HG03064 (cell line): ENCODE measurements around the gene VAPA.

Experiments
- ATAC-seq: cut with Tn5 transposase; IDR thresholded peaks from one replicate; pipeline ENCODE4 v1.9.1; 2021; ENCODE audit warnings: low read depth; ENCODE audit not compliant: unreplicated experiment

The VAPA gene

GRCh38 chr18:9968081-9968848 lies 54.4 kb downstream of the VAPA start:
- no peak for ATAC-seq

- no peak for ATAC-seq
These were observed 55.4 kb downstream of the VAPA start for GRCh38 chr18:9969247-9969646.

GRCh38 chr18:9971313-9971920 lies 57.6 kb downstream of the VAPA start:
- no peak for ATAC-seq

- ATAC-seq = no peak
These were observed 59.7 kb downstream of the VAPA start for GRCh38 chr18:9973470-9973869.

- ATAC-seq = no peak
These were observed 60.6 kb downstream of the VAPA start for GRCh38 chr18:9974279-9974915.

- ATAC-seq = no peak
These were observed 61.8 kb downstream of the VAPA start for GRCh38 chr18:9975658-9976057.

GRCh38 chr18:9982711-9983110 lies 68.9 kb downstream of the VAPA start:
- no peak for ATAC-seq

GRCh38 chr18:9984080-9984479 lies 70.3 kb downstream of the VAPA start:
- no peak for ATAC-seq

- ATAC-seq = no peak
These were observed 71.8 kb downstream of the VAPA start for GRCh38 chr18:9985641-9986040.

GRCh38 chr18:9986156-9986930 lies 72.5 kb downstream of the VAPA start:
- no peak for ATAC-seq

GRCh38 chr18:9987345-9987744 lies 73.5 kb downstream of the VAPA start:
- ATAC-seq = no peak

GRCh38 chr18:9987931-9988330 lies 74.1 kb downstream of the VAPA start:
- no peak for ATAC-seq

- ATAC-seq = no peak
These were observed 74.8 kb downstream of the VAPA start for GRCh38 chr18:9988665-9989064.

GRCh38 chr18:9989481-9989880 lies 75.7 kb downstream of the VAPA start:
- ATAC-seq = no peak

GRCh38 chr18:9991011-9992000 lies 77.5 kb downstream of the VAPA start:
- ATAC-seq = no peak

- ATAC-seq = no peak
These were observed 78.6 kb downstream of the VAPA start for GRCh38 chr18:9992300-9992972.

GRCh38 chr18:9992973-9993520 lies 79.2 kb downstream of the VAPA start:
- no peak for ATAC-seq

- ATAC-seq = no peak
These were observed 79.8 kb downstream of the VAPA start for GRCh38 chr18:9993521-9994025.

GRCh38 chr18:9994026-9994570 lies 80.3 kb downstream of the VAPA start:
- no peak for ATAC-seq
